Measurements from ENCODE around the gene ARHGAP9. TPM values are rescaled to one million over a fixed set of nuclear protein-coding genes. Genes with fewer than 3 reads are reported as not detected.

The ARHGAP9 gene
- total RNA-seq, 4 donors from 2014 or later: 5.2 to 40.5 (median 11.6) TPM

DNA sequence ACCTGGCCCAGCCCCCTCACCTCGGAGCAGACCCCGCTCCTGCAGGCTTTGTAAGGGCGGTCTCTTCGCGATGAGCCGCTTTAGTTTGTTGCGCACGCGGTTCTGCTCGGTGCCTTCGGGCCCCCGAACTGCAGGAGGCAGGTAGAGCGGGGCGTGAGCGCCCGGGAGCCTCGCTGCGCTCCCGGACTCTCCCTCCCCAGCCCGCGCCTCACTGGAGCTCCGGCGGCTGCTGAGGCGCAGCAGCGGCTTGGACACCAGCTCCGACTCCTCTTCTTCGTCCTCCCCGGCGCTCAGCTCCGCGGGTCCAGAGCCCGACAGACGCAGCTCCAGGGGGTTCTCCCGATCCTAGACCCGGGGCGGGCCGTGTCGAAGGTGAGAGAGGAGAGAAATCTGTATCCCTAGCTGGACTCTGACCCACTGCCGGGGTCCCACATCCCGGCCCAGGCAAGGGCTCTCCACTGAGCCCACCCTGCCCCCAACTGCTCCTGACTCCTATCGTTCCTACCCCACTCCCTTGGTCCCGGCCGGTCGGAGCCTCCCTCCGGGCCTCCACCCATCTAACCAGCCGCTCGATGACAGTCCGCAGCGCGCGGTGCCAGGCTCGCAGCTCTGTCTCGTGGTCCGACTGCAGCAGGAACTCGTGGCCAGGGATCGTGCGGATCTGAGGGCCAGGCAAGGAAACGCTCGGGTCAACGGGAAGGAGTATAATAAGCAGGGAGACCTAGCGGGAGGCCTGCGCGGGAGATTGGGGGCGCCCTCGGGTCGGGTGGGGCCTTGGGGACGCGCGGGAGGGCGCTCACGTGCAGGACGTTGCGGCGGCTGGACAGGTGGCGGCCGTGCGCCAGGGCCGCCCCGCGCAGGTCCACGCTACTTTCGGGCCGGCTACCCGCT lies 4.2 kb downstream of the ARHGAP9 start:
- Histone ChIP-seq H3K9me3 (no peaks in the 10 kb centered on the region), H3K4me1 (peaks cover 0 to 17% (median 14%) of the 10 kb centered on the region in 4 donors), H3K27ac (no peak overlapping the region), H3K27me3 (peaks cover 3 to 66% of the 10 kb centered on the region in 2 donors), H3K36me3 (peaks cover 0 to 3% (median 0%) of the 10 kb centered on the region in 3 donors), H3K4me3 (peak overlapping the region; percentile 4 to 51 (median 40))
- WGBS, 2 donors: 7 to 12% methylated on average over 50 to 72 of the region's 84 CpGs
- DNase-seq (ENCODE audit: low spot score in 2 of 2): no peak
- TF ChIP-seq EP300 (IDR thresholded peaks at IDR 0.05) (no peak), POLR2A (IDR thresholded peaks at IDR 0.05) (no peak)
- TF ChIP-seq, protein P1, sequence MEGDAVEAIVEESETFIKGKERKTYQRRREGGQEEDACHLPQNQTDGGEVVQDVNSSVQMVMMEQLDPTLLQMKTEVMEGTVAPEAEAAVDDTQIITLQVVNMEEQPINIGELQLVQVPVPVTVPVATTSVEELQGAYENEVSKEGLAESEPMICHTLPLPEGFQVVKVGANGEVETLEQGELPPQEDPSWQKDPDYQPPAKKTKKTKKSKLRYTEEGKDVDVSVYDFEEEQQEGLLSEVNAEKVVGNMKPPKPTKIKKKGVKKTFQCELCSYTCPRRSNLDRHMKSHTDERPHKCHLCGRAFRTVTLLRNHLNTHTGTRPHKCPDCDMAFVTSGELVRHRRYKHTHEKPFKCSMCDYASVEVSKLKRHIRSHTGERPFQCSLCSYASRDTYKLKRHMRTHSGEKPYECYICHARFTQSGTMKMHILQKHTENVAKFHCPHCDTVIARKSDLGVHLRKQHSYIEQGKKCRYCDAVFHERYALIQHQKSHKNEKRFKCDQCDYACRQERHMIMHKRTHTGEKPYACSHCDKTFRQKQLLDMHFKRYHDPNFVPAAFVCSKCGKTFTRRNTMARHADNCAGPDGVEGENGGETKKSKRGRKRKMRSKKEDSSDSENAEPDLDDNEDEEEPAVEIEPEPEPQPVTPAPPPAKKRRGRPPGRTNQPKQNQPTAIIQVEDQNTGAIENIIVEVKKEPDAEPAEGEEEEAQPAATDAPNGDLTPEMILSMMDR (IDR thresholded peaks at IDR 0.05): no peak

DNA sequence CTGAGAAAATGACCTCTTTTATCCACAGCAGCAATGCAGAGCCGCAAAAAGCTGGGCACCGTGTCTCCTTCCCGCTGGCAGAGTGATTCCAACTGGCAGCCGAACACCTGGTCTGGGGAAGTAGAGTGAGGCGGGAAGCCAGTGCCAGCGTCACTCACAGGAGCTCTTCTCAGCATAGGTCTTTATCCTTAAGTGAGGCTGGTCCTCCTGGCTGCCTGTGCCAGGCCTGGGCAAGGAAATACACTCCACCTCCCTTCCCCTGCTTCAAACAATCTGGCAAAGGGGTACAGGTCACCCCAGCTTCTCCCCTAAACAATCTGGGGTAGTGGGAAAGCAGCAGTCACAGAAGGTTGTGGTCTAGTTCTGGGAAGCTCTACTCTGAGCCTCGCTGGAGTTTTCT lies 4.8 kb downstream of the ARHGAP9 start:
- H3K4me3 ChIP-seq: peak overlapping the region in 2 of 4 donors; percentile 36 to 51
- TF ChIP-seq POLR2A (IDR thresholded peaks at IDR 0.05): no peak
- TF ChIP-seq, protein P1 (IDR thresholded peaks at IDR 0.05): no peak
- TF ChIP-seq EP300 (IDR thresholded peaks at IDR 0.05): no peak
- H3K27me3 ChIP-seq: peaks cover 3 to 66% of the 10 kb centered on the region in 2 donors

DNA sequence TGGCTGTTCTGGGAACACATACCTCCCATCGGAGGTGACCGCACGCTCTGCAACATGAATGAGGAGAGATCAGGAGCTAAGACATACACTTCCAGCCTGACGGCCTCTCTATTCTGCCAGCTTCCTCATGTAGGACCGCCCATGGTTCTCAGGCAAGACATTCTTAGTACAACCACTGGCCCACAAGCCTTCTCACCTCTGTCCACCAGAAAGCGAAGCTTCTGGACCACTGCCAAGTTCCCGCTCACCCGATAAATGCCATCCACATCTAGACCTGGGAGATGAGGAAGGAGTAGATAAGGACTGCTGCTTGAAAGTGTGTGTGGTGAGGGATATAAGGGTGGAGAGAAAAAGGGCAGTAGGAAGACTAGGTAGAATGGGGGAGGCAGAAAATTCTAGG lies 5.2 kb downstream of the ARHGAP9 start:
- Histone ChIP-seq H3K9me3 (no peaks in the 10 kb centered on the region), H3K4me1 (peaks cover 0 to 17% (median 14%) of the 10 kb centered on the region in 4 donors), H3K4me3 (no peak overlapping the region), H3K27me3 (peaks cover 3 to 66% of the 10 kb centered on the region in 2 donors), H3K36me3 (peaks cover 0 to 14% (median 0%) of the 10 kb centered on the region in 3 donors), H3K27ac (no peak overlapping the region)
- 73 to 83% methylated on average over 8 of the region's 8 CpGs for WGBS, 2 donors
- no peak for DNase-seq (ENCODE audit: low spot score in 2 of 2)
- no peak for TF ChIP-seq POLR2A (IDR thresholded peaks at IDR 0.05)
- TF ChIP-seq, protein P1 (IDR thresholded peaks at IDR 0.05): no peak
- no peak for TF ChIP-seq EP300 (IDR thresholded peaks at IDR 0.05)

More for the DNA sequence above, 4.8 kb downstream of the ARHGAP9 start:
- no peaks in the 10 kb centered on the region for H3K9me3 ChIP-seq
- peaks cover 0 to 10% (median 0%) of the 10 kb centered on the region in 3 donors for H3K36me3 ChIP-seq
- no peak overlapping the region for H3K27ac ChIP-seq
- no peak for DNase-seq (ENCODE audit: low spot score in 2 of 2)
- peaks cover 0 to 17% (median 14%) of the 10 kb centered on the region in 4 donors for H3K4me1 ChIP-seq
- WGBS, 2 donors: 75 to 79% methylated on average over 7 of the region's 7 CpGs

DNA sequence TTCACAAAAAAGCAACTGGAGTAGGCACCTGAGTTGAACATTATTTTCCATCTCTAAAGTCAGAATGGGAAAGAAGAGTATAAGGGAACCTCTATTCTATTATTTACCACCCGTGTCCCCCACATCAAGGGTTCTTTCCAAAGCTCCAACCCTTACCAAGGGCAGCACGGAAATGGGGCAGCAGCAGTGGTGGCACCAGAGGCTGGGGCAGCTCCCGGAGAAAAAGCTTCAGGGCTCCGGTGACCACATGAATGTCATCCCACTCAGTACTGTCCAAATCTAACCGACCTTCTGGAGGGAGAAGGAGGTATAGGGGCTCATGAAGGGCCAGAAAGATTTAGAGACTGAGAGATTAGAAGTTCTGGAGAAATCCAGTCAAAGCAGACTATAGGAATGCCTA lies 5.8 kb downstream of the ARHGAP9 start:
- 87 to 90% methylated on average over 5 of the region's 5 CpGs for WGBS, 2 donors
- TF ChIP-seq, protein P1 (IDR thresholded peaks at IDR 0.05): no peak
- TF ChIP-seq EP300 (IDR thresholded peaks at IDR 0.05) (no peak), POLR2A (IDR thresholded peaks at IDR 0.05) (no peak)
- H3K36me3 ChIP-seq: peaks cover 0 to 16% (median 0%) of the 10 kb centered on the region in 3 donors
- no peak for DNase-seq (ENCODE audit: low spot score in 2 of 2)
- H3K27me3 ChIP-seq: peaks cover 3 to 66% of the 10 kb centered on the region in 2 donors
- peaks cover 0 to 17% (median 13%) of the 10 kb centered on the region in 4 donors for H3K4me1 ChIP-seq
- no peak overlapping the region for H3K27ac ChIP-seq
- no peaks in the 10 kb centered on the region for H3K9me3 ChIP-seq
- H3K4me3 ChIP-seq: no peak overlapping the region

DNA sequence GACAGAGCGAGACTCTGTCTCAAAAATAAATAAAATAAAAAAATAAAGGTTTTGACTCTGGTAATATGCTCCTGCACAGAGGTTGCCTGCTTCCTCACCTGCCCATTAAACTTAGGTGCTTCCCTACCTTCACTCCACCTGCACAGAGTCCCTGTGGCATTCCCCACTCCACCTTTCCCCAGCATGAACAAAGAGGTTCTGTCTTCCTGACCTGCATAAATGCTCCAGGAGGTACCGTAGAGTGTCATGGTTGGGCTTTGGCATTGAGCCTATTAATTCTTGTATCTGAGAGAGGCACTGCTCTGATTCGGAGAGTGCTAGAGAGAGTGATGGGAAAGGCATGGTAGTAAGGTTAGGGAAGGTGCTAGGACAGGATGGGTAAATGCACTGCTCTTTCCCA lies 6.3 kb downstream of the ARHGAP9 start:
- 46 to 52% methylated on average over 3 of the region's 3 CpGs for WGBS, 2 donors

More for the DNA sequence above, 6.3 kb downstream of the ARHGAP9 start:
- H3K9me3 ChIP-seq: no peaks in the 10 kb centered on the region
- H3K4me3 ChIP-seq: no peak overlapping the region
- TF ChIP-seq EP300 (IDR thresholded peaks at IDR 0.05) (no peak), POLR2A (IDR thresholded peaks at IDR 0.05) (no peak)
- TF ChIP-seq, protein P1 (IDR thresholded peaks at IDR 0.05): no peak
- DNase-seq (ENCODE audit: low spot score in 2 of 2): no peak
- H3K27ac ChIP-seq: no peak overlapping the region
- H3K27me3 ChIP-seq: peaks cover 3 to 64% of the 10 kb centered on the region in 2 donors
- H3K4me1 ChIP-seq: peaks cover 0 to 17% (median 13%) of the 10 kb centered on the region in 4 donors
- peaks cover 0 to 16% (median 0%) of the 10 kb centered on the region in 3 donors for H3K36me3 ChIP-seq

Data from tibial nerve (tissue), 4 donors.